Kidney (tissue), 14 donors: ENCODE measurements around the gene SH3BGRL2. TPM values are rescaled to one million over a fixed set of nuclear protein-coding genes. Genes with fewer than 3 reads are reported as not detected.

Source experiments
- DNase-seq, 5 donors: peaks; one replicate each; pipeline ENCODE4 v3.0.0-alpha.2; 2013 to 2020
- FAIRE-seq: peaks from 2 replicates; lab custom pipeline; 2012; peaks lifted over from hg19 to GRCh38; lab: Jason Lieb, UNC
- H3K27ac ChIP-seq, 2 donors: one replicate each; pipeline ENCODE4 v1.7.0; 2013; ENCODE audit warnings: low read depth in 2 of 2, low read length in 2 of 2, inconsistent platforms in 1 of 2
- H3K27me3 ChIP-seq: one replicate; pipeline ENCODE4 v1.7.1; 2013; ENCODE audit warnings: low read length, inconsistent platforms; ENCODE audit not compliant: control insufficient read depth, insufficient read depth
- H3K36me3 ChIP-seq, 3 donors: one replicate each; pipeline versions ENCODE4 v1.7.0 to v1.7.1; 2013; ENCODE audit warnings: low read length in 3 of 3, control low read depth in 1 of 3, inconsistent platforms in 1 of 3; ENCODE audit not compliant: insufficient read depth in 3 of 3, control insufficient read depth in 2 of 3
- H3K4me1 ChIP-seq, 3 donors: one replicate each; pipeline versions ENCODE4 v1.7.0 to v1.7.1; 2013; ENCODE audit warnings: low read length in 3 of 3, inconsistent platforms in 1 of 3, low read depth in 1 of 3; ENCODE audit not compliant: control insufficient read depth in 2 of 3, insufficient read depth in 2 of 3
- H3K4me3 ChIP-seq, 3 donors: one replicate each; pipeline versions ENCODE4 v1.7.0 to v1.8.1; 2013; ENCODE audit warnings: low read length in 3 of 3, control low read depth in 1 of 3, inconsistent platforms in 1 of 3
- H3K9ac ChIP-seq, 3 donors: one replicate each; pipeline versions ENCODE4 v1.7.0 to v1.7.1; 2013; ENCODE audit warnings: low read length in 3 of 3, control low read depth in 1 of 3, inconsistent platforms in 1 of 3
- H3K9me3 ChIP-seq, 3 donors: one replicate each; pipeline versions ENCODE4 v1.7.0 to v1.7.1; 2013; ENCODE audit warnings: low read length in 3 of 3, control low read depth in 1 of 3, inconsistent platforms in 1 of 3; ENCODE audit not compliant: control insufficient read depth in 2 of 3, insufficient read depth in 1 of 3
- CTCF ChIP-seq: IDR thresholded peaks from 3 replicates; pipeline ENCODE4 v1.5.1; 2012; ENCODE audit warnings: mild to moderate bottlenecking, moderate library complexity, borderline replicate concordance; ENCODE audit not compliant: insufficient read depth; ENCODE audit errors: extremely low read depth
- intact Hi-C: fragments of 100-400 bp; cut with DNase I; formaldehyde crosslinking; loops from one replicate; pipeline ENCODE4 v1.11.1; 2022
- polyA plus RNA-seq: library from polyadenylated mRNA; stranded (reverse); fragments of 350-450 nt; fragmentation: Illumina TruSeq; extraction: RNeasy Lipid Tissue Mini Kit (QIAGEN cat#74804); gene quantifications from one replicate; pipeline ENCODE4 v1.2.3, GENCODE V29; 2014; ENCODE audit warnings: low read depth, low replicate concordance; ENCODE audit not compliant: insufficient read depth
- total RNA-seq: library from RNA; stranded (reverse); fragmentation: NEBNext Ultra II Directional; extraction: Animal tissue kit (Norgen Biotek cat#: 25700); gene quantifications from one replicate; pipeline ENCODE4 v1.2.1, GENCODE V29; 2021
- donor health status: control.
- donor health status: control.
- donor health status: control.
- donor health status: control.
- donor health status: control.
- donor health status: DM: yes; HTN: yes; CAD: no.
- donor health status: Normal renal cell carcinoma (clear cell type).

Gene SH3BGRL2
- total and polyA plus RNA-seq, 2 donors from 2014 or later: 14.6 to 18.6 TPM

GRCh38 chr6:79717989-79718388 lies 86.9 kb downstream of the SH3BGRL2 start:
- H3K27ac ChIP-seq: no peak overlapping the region
- intact Hi-C loops: no loop called here
- DNase-seq (no peak), FAIRE-seq (no peak)
- H3K27me3 ChIP-seq: no peaks in the 10 kb centered on the region
- no peaks in the 10 kb centered on the region for H3K9me3 ChIP-seq
- no peak overlapping the region for H3K9ac ChIP-seq
- H3K4me1 ChIP-seq: no peaks in the 10 kb centered on the region
- H3K4me3 ChIP-seq: no peak overlapping the region
- no peak for TF ChIP-seq CTCF
- H3K36me3 ChIP-seq: no peaks in the 10 kb centered on the region

- Histone ChIP-seq H3K9me3 (no peaks in the 10 kb centered on the region), H3K4me3 (no peak overlapping the region), H3K27me3 (no peaks in the 10 kb centered on the region), H3K27ac (no peak overlapping the region), H3K36me3 (no peaks in the 10 kb centered on the region), H3K9ac (no peak overlapping the region), H3K4me1 (no peaks in the 10 kb centered on the region)
- intact Hi-C loops: no loop called here
- TF ChIP-seq CTCF: no peak
- no peak for FAIRE-seq
- DNase-seq: no peak
These were observed 87.5 kb downstream of the SH3BGRL2 start for GRCh38 chr6:79718509-79719247.

GRCh38 chr6:79719248-79719960 lies 88.3 kb downstream of the SH3BGRL2 start:
- Histone ChIP-seq H3K9me3 (no peaks in the 10 kb centered on the region), H3K4me1 (no peaks in the 10 kb centered on the region), H3K36me3 (no peaks in the 10 kb centered on the region), H3K27me3 (no peaks in the 10 kb centered on the region), H3K4me3 (no peak overlapping the region), H3K9ac (no peak overlapping the region), H3K27ac (no peak overlapping the region)
- no peak for TF ChIP-seq CTCF
- no peak for DNase-seq
- no peak for FAIRE-seq
- intact Hi-C loops: no loop called here
